HepG2 (cell line): ENCODE data around the gene THAP6. TPM values are rescaled to one million over a fixed set of nuclear protein-coding genes. Genes with fewer than 3 reads are reported as not detected.

Experiments used
- ATF3 ChIP-seq: sonication (generic); formaldehyde crosslinking; IDR thresholded peaks from 2 replicates; pipeline ENCODE4 v1.4.0; 2020; ENCODE audit warnings: missing genetic modification reagents
- CBX5 ChIP-seq: sonication (generic); formaldehyde crosslinking; IDR thresholded peaks from 2 replicates; pipeline ENCODE4 v1.4.0; 2020; ENCODE audit warnings: missing genetic modification reagents, borderline replicate concordance
- CCDC6 ChIP-seq: sonication (generic); formaldehyde crosslinking; IDR thresholded peaks from 2 replicates; pipeline ENCODE4 v1.8.1; 2022; ENCODE audit warnings: mild to moderate bottlenecking, missing genetic modification reagents, moderate library complexity
- CEBPG ChIP-seq: IDR thresholded peaks from 2 replicates; pipeline ENCODE4 v1.6.1; 2016
- FOSL2 ChIP-seq: sonication (generic); formaldehyde crosslinking; IDR thresholded peaks from 2 replicates; pipeline ENCODE4 v1.4.0; 2020; ENCODE audit warnings: missing genetic modification reagents
- FOXA1 ChIP-seq, 2 experiments: fragments of 450-650 bp in 1 of 2; sonication (generic) in 1 of 2; formaldehyde crosslinking in 1 of 2; IDR thresholded peaks; 2 replicates each; pipeline versions ENCODE4 v1.4.0 to v1.6.1; 2016 to 2020; ENCODE audit warnings: missing genetic modification reagents in 1 of 2
- FOXC1 ChIP-seq: sonication (generic); formaldehyde crosslinking; IDR thresholded peaks from 2 replicates; pipeline ENCODE4 v1.8.0; 2022; ENCODE audit warnings: mild to moderate bottlenecking, missing genetic modification reagents, borderline replicate concordance
- FOXO1 ChIP-seq: sonication (generic); formaldehyde crosslinking; IDR thresholded peaks from 2 replicates; pipeline ENCODE4 v1.4.0; 2020; ENCODE audit warnings: missing genetic modification reagents
- HES4 ChIP-seq: sonication (generic); formaldehyde crosslinking; IDR thresholded peaks from 2 replicates; pipeline ENCODE4 v1.9.0; 2021; ENCODE audit warnings: mild to moderate bottlenecking, missing genetic modification reagents, borderline replicate concordance
- HNRNPH1 ChIP-seq: fragments of 200-400 bp; formaldehyde crosslinking; optimal IDR thresholded peaks from 2 replicates; pipeline ENCODE3; 2017; ENCODE audit warnings: mild to moderate bottlenecking, low read depth, low read length
- HNRNPLL ChIP-seq: fragments of 200-400 bp; formaldehyde crosslinking; IDR thresholded peaks from 2 replicates; pipeline ENCODE4 v1.6.1; 2017; ENCODE audit warnings: mild to moderate bottlenecking, low read depth, low read length; ENCODE audit not compliant: poor library complexity, severe bottlenecking
- MNT ChIP-seq: fragments of 450-650 bp; IDR thresholded peaks from 2 replicates; pipeline ENCODE4 v1.6.1; 2016
- POLR2G ChIP-seq: fragments of 200-400 bp; formaldehyde crosslinking; IDR thresholded peaks from 2 replicates; pipeline ENCODE4 v1.6.1; 2018; ENCODE audit warnings: mild to moderate bottlenecking, low read depth, low read length, moderate library complexity
- RBM39 ChIP-seq: fragments of 200-400 bp; formaldehyde crosslinking; IDR thresholded peaks from one replicate; pipeline ENCODE4 v1.6.1; 2018; ENCODE audit warnings: antibody characterized with exemption, mild to moderate bottlenecking, low read depth, low read length; ENCODE audit not compliant: poor library complexity, severe bottlenecking
- RFXANK ChIP-seq: IDR thresholded peaks from 2 replicates; pipeline ENCODE4 v1.6.1; 2016
- TRIM24 ChIP-seq: sonication (generic); formaldehyde crosslinking; IDR thresholded peaks from 2 replicates; pipeline ENCODE4 v1.8.0; 2022; ENCODE audit warnings: mild to moderate bottlenecking, missing genetic modification reagents
- ZBTB25 ChIP-seq: IDR thresholded peaks from 2 replicates; pipeline ENCODE4 v1.6.1; 2018; ENCODE audit warnings: missing genetic modification reagents
- ZKSCAN5 ChIP-seq: sonication (generic); formaldehyde crosslinking; IDR thresholded peaks from 2 replicates; pipeline ENCODE4 v1.5.1; 2020; ENCODE audit warnings: mild to moderate bottlenecking, missing genetic modification reagents
- ZNF232 ChIP-seq: sonication (generic); formaldehyde crosslinking; IDR thresholded peaks from 2 replicates; pipeline ENCODE4 v1.4.0; 2020; ENCODE audit warnings: missing genetic modification reagents, borderline replicate concordance
- ZNF274 ChIP-seq: sonication (generic); formaldehyde crosslinking; IDR thresholded peaks from 2 replicates; pipeline ENCODE4 v1.5.1; 2020; ENCODE audit warnings: mild to moderate bottlenecking, missing genetic modification reagents
- ZNF430 ChIP-seq: sonication (generic); formaldehyde crosslinking; IDR thresholded peaks from 2 replicates; pipeline ENCODE4 v1.9.0; 2021; ENCODE audit warnings: mild to moderate bottlenecking, missing genetic modification reagents
- ZNF546 ChIP-seq: sonication (generic); formaldehyde crosslinking; conservative IDR thresholded peaks from 2 replicates; pipeline ENCODE4 v1.8.1; 2023; ENCODE audit warnings: mild to moderate bottlenecking, missing genetic modification reagents
- ZSCAN5A ChIP-seq: sonication (generic); formaldehyde crosslinking; IDR thresholded peaks from 2 replicates; pipeline ENCODE4 v1.8.0; 2022; ENCODE audit warnings: mild to moderate bottlenecking, missing genetic modification reagents, borderline replicate concordance
- polyA plus RNA-seq, 8 experiments: library from polyadenylated mRNA; depleted of rRNA in 3 of 8; stranded (reverse) in 7 of 8; unstranded in 1 of 8; fragments of >200 nt; fragmentation: Illumina TruSeq in 4 of 8; extraction: Trizol in 4 of 8; gene quantifications; 2 replicates each; pipeline versions ENCODE4 v1.2.1 to v1.2.3, GENCODE V29; 2011 to 2016; ENCODE audit warnings: low read depth in 4 of 8, missing spikeins in 1 of 8, mixed read lengths in 1 of 8; ENCODE audit not compliant: insufficient read depth in 1 of 8
- total RNA-seq, 5 experiments: library from RNA; depleted of rRNA; stranded (reverse); fragments of >200 nt; fragmentation: Illumina TruSeq; extraction: Trizol; gene quantifications; 2 replicates each; pipeline ENCODE4 v1.2.3, GENCODE V29; 2016; ENCODE audit warnings: low read depth in 1 of 5
- TF ChIP-seq, protein P1 (sequence below): IDR thresholded peaks from 2 replicates; pipeline ENCODE4 v1.6.1; 2016; ENCODE audit warnings: mild to moderate bottlenecking

Gene THAP6
- total and polyA plus RNA-seq, 2 of the 13 experiments (the other 11 are each of a cell fraction or from before 2014, with no cell fraction given) = 9.3 to 14.7 TPM

GRCh38 chr4:75514131-75514948 lies at the start of gene THAP6, which contains the start of gene RCHY1 (continued):
- TF ChIP-seq FOXO1 (CRISPR knock-in tag) = peak; percentile 72
- TF ChIP-seq CCDC6 (CRISPR knock-in tag) = peak; percentile 98
- TF ChIP-seq RBM39 = peak; percentile 74
- TF ChIP-seq ZNF430 (CRISPR knock-in tag) = peak; percentile 40; the same call in 1 of the 2 replicates
- 0 out of 2 replicates have a peak, but pooled peaks have one; percentile 33 for TF ChIP-seq ZNF546
- TF ChIP-seq CBX5 (CRISPR knock-in tag) = peak; percentile 64; the same call in 1 of the 2 replicates
- TF ChIP-seq ZKSCAN5 = no peak
- peak; percentile 33; the same call in 1 of the 2 replicates for TF ChIP-seq ZNF232 (CRISPR knock-in tag)
- TF ChIP-seq HNRNPLL = peak; percentile 100
- peak; percentile 96 for TF ChIP-seq POLR2G
- TF ChIP-seq RFXANK = peak; percentile 65; the same call in 1 of the 2 replicates
- TF ChIP-seq HNRNPH1 = peak; percentile 66
- no peak for TF ChIP-seq TRIM24 (CRISPR knock-in tag)
- TF ChIP-seq ATF3 (CRISPR knock-in tag) = no peak
- TF ChIP-seq ZBTB25 (CRISPR knock-in tag) = peak; percentile 86
- no peak for TF ChIP-seq FOXA1 (IDR thresholded peaks at IDR 0.05)
- peak; percentile 31 for TF ChIP-seq FOXA1 (CRISPR knock-in tag; IDR thresholded peaks at IDR 0.05)
- TF ChIP-seq MNT = peak; percentile 69
- peak; percentile 66; the same call in 1 of the 2 replicates for TF ChIP-seq ZSCAN5A (CRISPR knock-in tag)
- TF ChIP-seq CEBPG = no peak
- TF ChIP-seq ZNF274 (CRISPR knock-in tag) = peak; percentile 48; the same call in 1 of the 2 replicates
- TF ChIP-seq FOXC1 = no peak; the same call in none of the 2 replicates
- TF ChIP-seq FOSL2 (CRISPR knock-in tag) = peak; percentile 13; the same call in 1 of the 2 replicates
- TF ChIP-seq, protein P1, sequence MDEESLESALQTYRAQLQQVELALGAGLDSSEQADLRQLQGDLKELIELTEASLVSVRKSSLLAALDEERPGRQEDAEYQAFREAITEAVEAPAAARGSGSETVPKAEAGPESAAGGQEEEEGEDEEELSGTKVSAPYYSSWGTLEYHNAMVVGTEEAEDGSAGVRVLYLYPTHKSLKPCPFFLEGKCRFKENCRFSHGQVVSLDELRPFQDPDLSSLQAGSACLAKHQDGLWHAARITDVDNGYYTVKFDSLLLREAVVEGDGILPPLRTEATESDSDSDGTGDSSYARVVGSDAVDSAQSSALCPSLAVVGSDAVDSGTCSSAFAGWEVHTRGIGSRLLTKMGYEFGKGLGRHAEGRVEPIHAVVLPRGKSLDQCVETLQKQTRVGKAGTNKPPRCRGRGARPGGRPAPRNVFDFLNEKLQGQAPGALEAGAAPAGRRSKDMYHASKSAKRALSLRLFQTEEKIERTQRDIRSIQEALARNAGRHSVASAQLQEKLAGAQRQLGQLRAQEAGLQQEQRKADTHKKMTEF = peak; percentile 89
- peak; percentile 62; the same call in 1 of the 2 replicates for TF ChIP-seq HES4 (CRISPR knock-in tag)
